Measurements from ENCODE around the gene PYGO1.

- no peak for TF ChIP-seq POLR2A (IDR thresholded peaks at IDR 0.05; ENCODE audit: low read length)
- TF ChIP-seq GATA1 (IDR thresholded peaks at IDR 0.05; ENCODE audit: low read depth, low read length), result no peak
Measured at GRCh38 chr15:55535436-55535835, 52.7 kb downstream of the PYGO1 start.

Data from erythroblast (primary cell).